H1 (cell line): ENCODE measurements around the gene MKX. TPM values are rescaled to one million over a fixed set of nuclear protein-coding genes. Genes with fewer than 3 reads are reported as not detected.

Source experiments
- POLR2AphosphoS5 ChIP-seq: IDR thresholded peaks from 2 replicates; pipeline ENCODE4 v1.6.1; 2011; ENCODE audit warnings: low read depth, low read length
- polyA plus RNA-seq, 7 experiments: library from polyadenylated mRNA; depleted of rRNA in 3 of 7; stranded (reverse) in 5 of 7; unstranded in 2 of 7; fragments of >200 nt in 5 of 7; fragments of 200-250 nt in 2 of 7; gene quantifications; 1 replicate in 5 of 7; 2 replicates in 1 of 7; 4 replicates in 1 of 7; pipeline versions ENCODE4 v1.2.1 to v1.2.3, GENCODE V29; 2011 to 2013; ENCODE audit warnings: missing spikeins in 2 of 7, mixed read lengths in 2 of 7
- total RNA-seq: library from RNA; stranded (reverse); fragmentation: NEBNext Ultra II Directional; extraction: Animal tissue kit (Norgen Biotek cat#: 25700); gene quantifications from 2 replicates; pipeline ENCODE4 v1.2.1, GENCODE V29; 2021

The MKX gene
- total and polyA plus RNA-seq, 2 of the 8 experiments (the other 6 are each of a cell fraction or from before 2014, with no cell fraction given), result 0.21 to 1.3 TPM

DNA sequence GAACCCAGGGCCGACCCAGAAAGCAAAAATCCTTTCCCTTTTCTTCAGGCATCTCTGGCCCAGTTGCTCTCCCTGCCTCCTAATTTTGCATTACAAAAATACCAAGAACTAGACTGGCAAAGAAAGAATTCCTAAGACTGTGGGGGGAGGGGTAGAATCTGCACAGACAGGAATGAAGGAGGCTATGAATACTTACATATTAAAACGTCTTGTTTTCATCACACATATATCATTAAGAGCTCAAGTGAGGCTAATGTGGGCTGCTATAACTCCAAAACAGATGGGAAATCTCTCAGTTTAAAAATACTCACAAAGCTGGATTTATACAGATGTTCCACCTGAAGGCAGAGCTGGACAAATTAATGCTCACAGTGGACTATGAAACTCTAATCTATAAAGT lies 29.2 kb upstream of the MKX start (continued):
- no peak for TF ChIP-seq POLR2AphosphoS5
